Thyroid gland (tissue), 4 donors: ENCODE measurements around the gene ABCA13.

Source experiments
- POLR2A ChIP-seq, 2 donors: fragments of 450-650 bp; IDR thresholded peaks; one replicate each; pipeline ENCODE4 v1.6.1; 2017; ENCODE audit warnings: antibody characterized with exemption in 2 of 2, mild to moderate bottlenecking in 2 of 2, moderate library complexity in 1 of 2
- TF ChIP-seq, protein P1 (sequence below), 6 experiments: fragments of 200-600 bp in 3 of 6; fragments of 450-650 bp in 3 of 6; sonication (generic) in 3 of 6; IDR thresholded peaks; one replicate each; pipeline ENCODE4 v1.5.1; 2016 to 2019; ENCODE audit warnings: antibody characterized with exemption in 6 of 6, mild to moderate bottlenecking in 2 of 6, inconsistent platforms in 1 of 6, moderate library complexity in 1 of 6

DNA sequence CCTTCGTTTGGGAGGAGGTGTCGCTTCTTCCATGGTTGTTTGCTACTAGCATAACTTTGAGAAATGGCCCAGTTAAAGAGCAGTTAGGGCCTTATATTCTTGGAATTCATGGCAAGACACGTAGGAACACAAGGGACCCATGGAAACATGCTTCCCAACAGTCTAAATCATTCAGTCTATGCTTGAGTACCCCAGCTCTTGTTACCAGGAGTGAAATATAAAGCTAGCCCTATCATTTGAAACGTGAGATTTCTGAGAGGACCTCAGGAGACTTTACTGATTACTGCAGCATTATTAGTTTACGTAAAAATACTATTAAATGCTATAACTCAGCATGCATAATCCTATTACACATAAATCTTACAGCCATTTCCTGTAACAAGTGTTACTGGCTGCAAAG, 424.5 kb downstream of the ABCA13 start:
- TF ChIP-seq, protein P1, sequence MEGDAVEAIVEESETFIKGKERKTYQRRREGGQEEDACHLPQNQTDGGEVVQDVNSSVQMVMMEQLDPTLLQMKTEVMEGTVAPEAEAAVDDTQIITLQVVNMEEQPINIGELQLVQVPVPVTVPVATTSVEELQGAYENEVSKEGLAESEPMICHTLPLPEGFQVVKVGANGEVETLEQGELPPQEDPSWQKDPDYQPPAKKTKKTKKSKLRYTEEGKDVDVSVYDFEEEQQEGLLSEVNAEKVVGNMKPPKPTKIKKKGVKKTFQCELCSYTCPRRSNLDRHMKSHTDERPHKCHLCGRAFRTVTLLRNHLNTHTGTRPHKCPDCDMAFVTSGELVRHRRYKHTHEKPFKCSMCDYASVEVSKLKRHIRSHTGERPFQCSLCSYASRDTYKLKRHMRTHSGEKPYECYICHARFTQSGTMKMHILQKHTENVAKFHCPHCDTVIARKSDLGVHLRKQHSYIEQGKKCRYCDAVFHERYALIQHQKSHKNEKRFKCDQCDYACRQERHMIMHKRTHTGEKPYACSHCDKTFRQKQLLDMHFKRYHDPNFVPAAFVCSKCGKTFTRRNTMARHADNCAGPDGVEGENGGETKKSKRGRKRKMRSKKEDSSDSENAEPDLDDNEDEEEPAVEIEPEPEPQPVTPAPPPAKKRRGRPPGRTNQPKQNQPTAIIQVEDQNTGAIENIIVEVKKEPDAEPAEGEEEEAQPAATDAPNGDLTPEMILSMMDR (IDR thresholded peaks at IDR 0.05) = no peak
- no peak for TF ChIP-seq POLR2A (IDR thresholded peaks at IDR 0.05)
